Stimulated activated naive B cell treated with anti-CD40 and anti-IgM and Interleukin-4, amounts not matched to agents 10 μg/mL and 1 μg/mL and 100 μg/mL, for 72 hours (primary cell): ENCODE results near the gene TRAF4.

Experiments
- ATAC-seq, 2 donors: fragments of 150-1000 bp; cut with Tn5 transposase; replicated peaks; 2 replicates each; pipeline ENCODE4 v1.10.0; 2021; ENCODE audit warnings: moderate library complexity in 1 of 2
- DNase-seq: peaks from one replicate; pipeline ENCODE4 v3.0.0; 2021
- H3K27ac Mint-ChIP-seq: one replicate; pipeline ENCODE4 v1.8.0; 2022; ENCODE audit warnings: mild to moderate bottlenecking, mixed read lengths
- H3K27me3 Mint-ChIP-seq, 2 donors: one replicate each; pipeline ENCODE4 v1.8.0; 2022; ENCODE audit warnings: mixed read lengths in 2 of 2
- H3K36me3 Mint-ChIP-seq, 2 donors: one replicate each; pipeline ENCODE4 v1.8.0; 2022; ENCODE audit warnings: mixed read lengths in 2 of 2, mild to moderate bottlenecking in 1 of 2
- H3K4me1 Mint-ChIP-seq, 2 donors: one replicate each; pipeline ENCODE4 v1.8.0; 2022; ENCODE audit warnings: mixed read lengths in 2 of 2, mild to moderate bottlenecking in 1 of 2
- H3K4me3 Mint-ChIP-seq, 2 donors: one replicate each; pipeline ENCODE4 v1.8.0; 2022; ENCODE audit warnings: mild to moderate bottlenecking in 2 of 2, mixed read lengths in 2 of 2, moderate library complexity in 1 of 2
- H3K9me3 Mint-ChIP-seq, 2 donors: one replicate each; pipeline ENCODE4 v1.8.0; 2022; ENCODE audit warnings: mixed read lengths in 2 of 2, mild to moderate bottlenecking in 1 of 2

The TRAF4 gene

DNA sequence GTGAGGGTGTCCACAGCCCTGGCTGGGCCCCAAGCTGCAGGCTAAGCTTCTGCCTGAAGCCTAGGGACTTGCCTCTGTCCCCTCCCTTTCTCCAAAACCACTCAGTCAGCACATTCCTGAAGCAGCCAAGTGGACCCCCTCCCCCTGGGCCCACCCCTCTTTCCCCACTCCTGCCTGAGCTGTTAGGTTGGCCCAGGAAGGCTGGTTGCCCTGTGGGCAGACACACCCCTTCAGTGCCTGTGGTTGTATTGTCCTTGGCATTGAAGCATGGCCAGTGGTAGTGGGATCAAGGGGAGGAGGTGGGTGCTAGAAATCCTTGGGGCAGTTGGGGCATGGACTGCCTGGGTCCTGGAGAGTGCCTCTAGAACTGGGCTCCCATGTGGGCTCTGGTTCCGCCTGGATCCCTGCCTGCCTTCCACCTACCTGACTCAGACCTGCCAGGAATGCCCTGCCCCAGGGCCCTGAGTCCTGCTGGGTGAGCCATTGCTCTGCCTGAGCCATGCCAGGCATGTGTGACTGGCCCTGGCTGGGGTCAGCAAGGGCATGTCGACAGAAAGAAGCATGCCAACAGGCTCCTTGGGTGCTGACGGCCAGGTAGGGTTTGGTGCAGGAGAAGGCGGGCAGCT lies 2.1 kb downstream of the TRAF4 start:
- DNase-seq = no peak
- Mint-ChIP-seq H3K27me3 (no peaks in the 10 kb centered on the region), H3K9me3 (no peaks in the 10 kb centered on the region), H3K4me3 (peak overlapping the region; percentile 93 to 95), H3K27ac (peak overlapping the region; percentile 94), H3K4me1 (peaks cover 43 to 80% of the 10 kb centered on the region in 2 donors), H3K36me3 (peaks cover 60 to 70% of the 10 kb centered on the region in 2 donors)
- ATAC-seq = no peak

DNA sequence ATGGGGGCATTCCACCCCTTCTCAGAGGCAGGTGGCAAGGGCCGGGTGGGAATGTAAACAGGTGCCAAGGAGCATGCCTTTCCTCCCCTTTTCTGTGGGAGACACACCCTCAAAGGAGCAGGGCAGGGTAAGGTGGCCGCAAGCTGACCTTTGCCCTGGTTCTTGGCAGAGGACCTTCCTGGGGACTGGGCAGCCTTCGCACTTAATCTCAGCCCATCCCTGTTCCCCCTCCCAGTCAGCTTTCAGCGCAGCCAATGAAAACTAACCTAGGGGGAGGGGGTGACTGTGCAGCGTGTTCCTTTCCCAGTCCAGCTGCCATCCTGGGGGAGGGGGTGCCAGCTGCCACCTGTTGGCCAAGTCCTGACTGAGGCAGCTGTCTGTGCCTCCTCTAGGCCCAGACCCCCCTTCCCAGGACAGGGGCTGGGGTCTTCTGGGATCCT lies 2.8 kb downstream of the TRAF4 start:
- Mint-ChIP-seq H3K4me1 (peaks cover 36 to 77% of the 10 kb centered on the region in 2 donors), H3K27me3 (no peaks in the 10 kb centered on the region), H3K36me3 (peaks cover 59 to 71% of the 10 kb centered on the region in 2 donors), H3K4me3 (peak overlapping the region; percentile 93 to 95), H3K9me3 (no peaks in the 10 kb centered on the region), H3K27ac (peak overlapping the region; percentile 94)
- ATAC-seq (no peak), DNase-seq (no peak)

DNA sequence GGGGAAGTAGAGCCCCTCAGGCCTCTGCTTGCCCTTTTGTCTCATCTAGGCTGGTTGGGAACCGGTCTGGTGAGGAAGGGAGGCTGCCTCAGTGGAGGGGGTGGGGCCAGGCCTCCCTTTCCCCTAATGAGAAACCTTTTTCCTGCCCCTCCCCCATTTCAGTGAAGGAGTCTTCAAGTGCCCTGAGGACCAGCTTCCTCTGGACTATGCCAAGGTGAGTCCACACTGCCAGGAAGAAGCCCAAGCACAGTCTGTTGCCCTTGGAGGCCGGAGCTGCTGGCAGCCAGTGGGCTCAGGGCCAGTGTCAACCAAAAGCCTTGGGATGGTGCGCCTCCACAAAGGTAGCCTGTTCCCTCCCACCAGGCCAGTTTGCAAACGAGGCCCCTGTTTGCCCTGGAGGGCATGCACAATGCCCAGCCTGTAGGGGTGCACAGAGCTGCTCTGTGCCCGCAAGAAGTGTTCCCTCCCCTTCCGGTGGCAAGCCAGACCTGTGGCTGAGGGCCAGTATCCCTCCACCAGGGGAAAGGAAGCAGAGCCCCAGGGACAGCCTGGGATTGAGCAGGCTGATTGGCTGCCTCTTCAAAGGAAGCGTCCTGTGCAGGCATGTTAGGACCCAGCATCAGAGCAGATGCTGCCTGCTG lies 3.4 kb downstream of the TRAF4 start:
- ATAC-seq (no peak), DNase-seq (no peak)
- Mint-ChIP-seq H3K4me3 (peak overlapping the region; percentile 93 to 95), H3K27ac (peak overlapping the region; percentile 86), H3K9me3 (no peaks in the 10 kb centered on the region), H3K4me1 (peaks cover 31 to 72% of the 10 kb centered on the region in 2 donors), H3K27me3 (no peaks in the 10 kb centered on the region), H3K36me3 (peaks cover 64 to 71% of the 10 kb centered on the region in 2 donors)

DNA sequence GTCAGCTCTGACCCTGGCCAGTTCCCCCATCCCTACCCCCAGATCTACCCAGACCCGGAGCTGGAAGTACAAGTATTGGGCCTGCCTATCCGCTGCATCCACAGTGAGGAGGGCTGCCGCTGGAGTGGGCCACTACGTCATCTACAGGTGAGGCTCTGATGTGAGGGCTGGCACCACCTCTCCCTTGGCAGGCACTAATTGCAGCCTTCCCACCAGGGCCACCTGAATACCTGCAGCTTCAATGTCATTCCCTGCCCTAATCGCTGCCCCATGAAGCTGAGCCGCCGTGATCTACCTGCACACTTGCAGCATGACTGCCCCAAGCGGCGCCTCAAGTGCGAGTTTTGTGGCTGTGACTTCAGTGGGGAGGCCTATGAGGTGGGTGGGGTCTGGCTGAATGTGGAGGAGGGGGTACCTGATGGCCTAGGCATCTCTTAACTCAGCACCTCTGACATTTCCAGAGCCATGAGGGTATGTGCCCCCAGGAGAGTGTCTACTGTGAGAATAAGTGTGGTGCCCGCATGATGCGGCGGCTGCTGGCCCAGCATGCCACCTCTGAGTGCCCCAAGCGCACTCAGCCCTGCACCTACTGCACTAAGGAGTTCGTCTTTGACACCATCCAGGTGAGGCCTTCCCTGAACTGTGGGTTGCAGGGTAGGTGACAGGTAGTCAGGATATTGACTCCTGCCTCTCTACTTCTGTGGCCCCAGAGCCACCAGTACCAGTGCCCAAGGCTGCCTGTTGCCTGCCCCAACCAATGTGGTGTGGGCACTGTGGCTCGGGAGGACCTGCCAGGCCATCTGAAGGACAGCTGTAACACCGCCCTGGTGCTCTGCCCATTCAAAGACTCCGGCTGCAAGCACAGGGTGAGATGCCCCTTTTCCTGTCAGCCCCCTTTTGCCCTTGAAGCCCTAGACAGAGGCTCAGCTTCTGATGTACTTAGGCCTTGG lies 4.3 kb downstream of the TRAF4 start:
- H3K27ac Mint-ChIP-seq = peak overlapping the region; percentile 86
- H3K27me3 Mint-ChIP-seq = no peaks in the 10 kb centered on the region
- DNase-seq = no peak
- H3K9me3 Mint-ChIP-seq = no peaks in the 10 kb centered on the region
- peaks cover 69 to 74% of the 10 kb centered on the region in 2 donors for H3K36me3 Mint-ChIP-seq
- peaks cover 28 to 63% of the 10 kb centered on the region in 2 donors for H3K4me1 Mint-ChIP-seq
- peak overlapping the region; percentile 93 to 95 for H3K4me3 Mint-ChIP-seq
- ATAC-seq = no peak

DNA sequence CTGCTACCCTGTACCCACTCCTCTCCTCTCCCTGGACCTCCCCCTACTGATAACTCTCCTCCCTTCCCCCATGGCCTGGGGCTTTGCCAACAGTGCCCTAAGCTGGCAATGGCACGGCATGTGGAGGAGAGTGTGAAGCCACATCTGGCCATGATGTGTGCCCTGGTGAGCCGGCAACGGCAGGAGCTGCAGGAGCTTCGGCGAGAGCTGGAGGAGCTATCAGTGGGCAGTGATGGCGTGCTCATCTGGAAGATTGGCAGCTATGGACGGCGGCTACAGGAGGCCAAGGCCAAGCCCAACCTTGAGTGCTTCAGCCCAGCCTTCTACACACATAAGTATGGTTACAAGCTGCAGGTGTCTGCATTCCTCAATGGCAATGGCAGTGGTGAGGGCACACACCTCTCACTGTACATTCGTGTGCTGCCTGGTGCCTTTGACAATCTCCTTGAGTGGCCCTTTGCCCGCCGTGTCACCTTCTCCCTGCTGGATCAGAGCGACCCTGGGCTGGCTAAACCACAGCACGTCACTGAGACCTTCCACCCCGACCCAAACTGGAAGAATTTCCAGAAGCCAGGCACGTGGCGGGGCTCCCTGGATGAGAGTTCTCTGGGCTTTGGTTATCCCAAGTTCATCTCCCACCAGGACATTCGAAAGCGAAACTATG lies 5.2 kb downstream of the TRAF4 start:
- Mint-ChIP-seq H3K27ac (peak overlapping the region; percentile 86), H3K9me3 (no peaks in the 10 kb centered on the region), H3K27me3 (no peaks in the 10 kb centered on the region), H3K4me1 (peaks cover 26 to 58% of the 10 kb centered on the region in 2 donors), H3K36me3 (peaks cover 69 to 72% of the 10 kb centered on the region in 2 donors), H3K4me3 (peak overlapping the region; percentile 71 to 95)
- ATAC-seq = no peak
- DNase-seq = no peak

DNA sequence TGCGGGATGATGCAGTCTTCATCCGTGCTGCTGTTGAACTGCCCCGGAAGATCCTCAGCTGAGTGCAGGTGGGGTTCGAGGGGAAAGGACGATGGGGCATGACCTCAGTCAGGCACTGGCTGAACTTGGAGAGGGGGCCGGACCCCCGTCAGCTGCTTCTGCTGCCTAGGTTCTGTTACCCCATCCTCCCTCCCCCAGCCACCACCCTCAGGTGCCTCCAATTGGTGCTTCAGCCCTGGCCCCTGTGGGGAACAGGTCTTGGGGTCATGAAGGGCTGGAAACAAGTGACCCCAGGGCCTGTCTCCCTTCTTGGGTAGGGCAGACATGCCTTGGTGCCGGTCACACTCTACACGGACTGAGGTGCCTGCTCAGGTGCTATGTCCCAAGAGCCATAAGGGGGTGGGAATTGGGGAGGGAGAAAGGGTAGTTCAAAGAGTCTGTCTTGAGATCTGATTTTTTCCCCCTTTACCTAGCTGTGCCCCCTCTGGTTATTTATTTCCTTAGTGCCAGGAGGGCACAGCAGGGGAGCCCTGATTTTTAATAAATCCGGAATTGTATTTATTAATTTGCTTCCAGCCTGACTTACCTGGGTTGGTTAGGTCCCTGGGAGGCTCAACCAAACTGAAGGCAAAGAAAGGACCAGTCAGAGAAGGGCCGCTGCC lies 5.8 kb downstream of the TRAF4 start:
- Mint-ChIP-seq H3K27ac (no peak overlapping the region), H3K27me3 (no peaks in the 10 kb centered on the region), H3K9me3 (no peaks in the 10 kb centered on the region), H3K36me3 (peaks cover 66 to 72% of the 10 kb centered on the region in 2 donors), H3K4me1 (peaks cover 26 to 58% of the 10 kb centered on the region in 2 donors), H3K4me3 (peak overlapping the region; percentile 71 to 95)
- no peak for DNase-seq
- peak; percentile 2 to 10 for ATAC-seq

DNA sequence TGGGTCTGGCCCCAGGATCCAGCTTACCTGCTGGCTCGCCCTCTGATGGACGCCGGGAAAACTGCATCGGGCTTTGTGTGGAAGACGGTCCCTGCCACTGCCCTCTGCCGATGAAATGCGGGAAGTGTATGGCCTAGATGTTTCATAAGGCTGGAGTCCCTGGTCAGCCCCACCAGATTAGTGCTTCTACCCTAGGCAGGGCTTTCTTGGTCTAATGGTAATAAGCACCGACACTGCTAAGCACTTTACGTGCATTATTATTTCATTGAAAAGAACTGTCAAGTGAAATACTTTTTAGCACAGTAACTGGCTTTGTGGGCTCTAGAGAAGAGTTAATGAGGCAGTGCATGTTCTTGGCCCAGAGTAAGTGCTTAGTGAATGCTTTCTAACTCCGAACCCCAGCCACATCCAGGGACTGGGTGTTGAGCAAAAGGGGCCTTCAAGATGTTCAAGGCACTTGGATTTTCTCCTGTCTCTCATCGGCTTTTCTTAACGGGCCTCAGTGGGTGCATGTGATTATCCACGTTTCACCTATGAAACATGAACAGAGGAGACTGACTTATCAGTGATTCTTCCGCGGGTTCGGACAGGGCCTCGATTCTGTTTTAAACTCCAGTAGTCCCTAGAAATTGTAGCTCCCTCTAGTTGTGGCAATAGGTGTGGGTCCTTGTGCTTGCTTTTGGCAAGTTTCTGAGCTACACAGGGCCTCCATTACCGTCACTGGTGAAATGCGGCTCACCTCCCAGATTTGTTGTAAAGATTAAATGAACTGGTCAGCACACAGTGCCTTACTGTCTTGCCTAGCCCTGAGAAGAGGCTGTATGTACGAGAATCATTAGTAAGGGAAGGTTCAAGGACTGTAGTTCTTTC lies 6.6 kb downstream of the TRAF4 start:
- Mint-ChIP-seq H3K36me3 (peaks cover 59 to 65% of the 10 kb centered on the region in 2 donors), H3K27ac (peak overlapping the region; percentile 85), H3K4me1 (peaks cover 26 to 53% of the 10 kb centered on the region in 2 donors), H3K4me3 (peak overlapping the region; percentile 36 to 64), H3K27me3 (no peaks in the 10 kb centered on the region), H3K9me3 (no peaks in the 10 kb centered on the region)
- peak; percentile 70 to 76 for ATAC-seq
- DNase-seq = peak; percentile 83

DNA sequence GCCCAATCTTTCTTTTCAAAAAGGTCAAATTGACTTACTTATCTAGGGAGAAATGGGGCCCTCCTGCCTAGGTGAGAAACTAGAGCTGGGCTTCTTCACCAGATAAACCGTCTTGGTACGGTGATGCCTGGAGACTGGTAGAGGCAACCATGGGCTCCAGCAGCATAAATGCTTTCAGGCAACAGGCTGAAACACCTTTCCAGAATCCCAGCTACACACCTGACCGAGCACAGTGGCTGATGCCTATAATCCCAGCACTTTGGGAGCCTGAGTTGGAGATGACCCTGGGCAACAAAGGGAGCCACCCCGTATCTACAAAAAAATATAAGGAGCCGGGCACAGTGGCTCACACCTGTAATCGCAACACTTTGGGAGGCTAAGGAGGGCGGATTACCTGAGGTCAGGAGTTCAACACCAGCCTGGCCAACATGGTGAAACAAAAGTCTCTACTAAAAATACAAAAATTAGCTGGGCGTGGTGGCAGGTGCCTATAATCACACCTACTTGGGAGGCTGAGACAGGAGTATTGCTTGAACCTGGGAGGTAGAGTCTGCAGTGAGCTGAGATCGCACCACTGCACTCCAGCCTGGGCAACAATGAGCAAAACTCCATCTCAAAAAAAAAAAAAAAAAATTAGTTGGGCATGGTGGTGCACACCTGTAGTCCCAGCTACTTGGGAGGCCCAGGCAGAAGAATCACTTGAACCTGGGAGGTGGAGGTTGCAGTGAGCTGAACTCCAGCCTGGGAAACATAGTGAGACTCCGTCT lies 8.0 kb downstream of the TRAF4 start:
- peaks cover 19 to 47% of the 10 kb centered on the region in 2 donors for H3K4me1 Mint-ChIP-seq
- no peaks in the 10 kb centered on the region for H3K27me3 Mint-ChIP-seq
- H3K4me3 Mint-ChIP-seq = no peak overlapping the region
- peak overlapping the region; percentile 85 for H3K27ac Mint-ChIP-seq
- DNase-seq (no peak), ATAC-seq (no peak)
- H3K9me3 Mint-ChIP-seq = no peaks in the 10 kb centered on the region
- H3K36me3 Mint-ChIP-seq = peaks cover 55 to 56% of the 10 kb centered on the region in 2 donors

DNA sequence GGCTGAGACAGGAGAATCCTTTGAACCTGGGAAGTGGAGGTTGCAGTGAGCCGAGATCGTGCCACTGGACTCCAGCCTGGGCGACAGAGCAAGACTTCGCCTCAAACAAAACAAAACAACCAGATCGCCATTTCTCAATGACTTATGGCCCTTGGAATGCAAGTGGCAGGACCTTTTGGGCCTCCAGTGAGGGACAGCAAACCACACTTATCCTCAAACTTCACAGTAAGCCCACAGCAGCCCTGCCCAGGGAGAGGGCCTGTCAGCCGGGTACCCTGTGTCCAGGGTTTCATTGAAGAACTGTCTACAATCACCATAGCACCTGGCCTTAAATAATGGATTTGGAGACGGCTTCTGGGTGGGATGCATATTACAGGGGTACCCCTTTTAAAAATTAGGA lies 11.7 kb downstream of the TRAF4 start:
- Mint-ChIP-seq H3K27me3 (no peaks in the 10 kb centered on the region), H3K4me3 (no peak overlapping the region), H3K36me3 (peaks cover 50 to 51% of the 10 kb centered on the region in 2 donors), H3K27ac (peak overlapping the region; percentile 14), H3K9me3 (no peaks in the 10 kb centered on the region), H3K4me1 (peaks cover 0 to 20% of the 10 kb centered on the region in 2 donors)
- DNase-seq (no peak), ATAC-seq (no peak)

DNA sequence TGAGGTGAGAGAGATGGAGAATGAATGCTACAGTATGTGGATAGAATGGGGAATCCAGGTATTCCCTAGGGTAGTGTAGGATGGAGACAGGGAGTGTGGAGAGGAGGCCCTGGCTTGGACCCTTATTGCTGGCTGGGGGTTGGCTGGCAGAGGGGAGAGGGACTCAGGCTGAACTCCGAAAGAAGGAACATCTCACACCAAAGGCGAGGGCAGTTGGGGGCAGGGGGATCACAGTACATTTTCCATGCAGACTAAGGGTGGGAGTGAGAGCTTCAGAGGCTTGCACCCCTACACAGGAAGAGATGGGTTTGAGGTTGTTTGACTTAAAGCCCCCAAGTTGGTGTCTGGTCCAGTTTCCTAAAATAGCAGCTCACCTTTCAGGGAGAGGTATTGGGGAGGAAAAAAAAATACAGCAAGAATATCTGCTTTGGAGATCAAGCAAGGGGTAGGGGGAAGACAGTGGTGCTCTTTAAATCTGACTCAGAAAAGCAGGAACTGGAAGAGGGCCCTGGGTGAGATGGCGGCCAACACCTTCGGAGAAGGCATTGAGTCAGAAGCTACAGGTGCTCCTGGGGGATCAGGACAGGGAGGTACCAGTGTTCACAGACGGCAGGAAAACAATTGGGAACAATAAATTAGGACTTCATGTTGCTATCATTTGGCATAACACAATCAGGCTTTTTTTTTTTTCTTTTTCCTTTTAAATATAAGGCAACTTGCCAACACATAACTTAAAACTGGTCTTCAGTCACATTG lies 12.4 kb downstream of the TRAF4 start:
- peaks cover 44 to 46% of the 10 kb centered on the region in 2 donors for H3K36me3 Mint-ChIP-seq
- H3K4me1 Mint-ChIP-seq = peaks cover 3 to 18% of the 10 kb centered on the region in 2 donors
- peak overlapping the region; percentile 38 for H3K27ac Mint-ChIP-seq
- no peaks in the 10 kb centered on the region for H3K9me3 Mint-ChIP-seq
- ATAC-seq (no peak), DNase-seq (no peak)
- H3K27me3 Mint-ChIP-seq = no peaks in the 10 kb centered on the region
- no peak overlapping the region for H3K4me3 Mint-ChIP-seq

DNA sequence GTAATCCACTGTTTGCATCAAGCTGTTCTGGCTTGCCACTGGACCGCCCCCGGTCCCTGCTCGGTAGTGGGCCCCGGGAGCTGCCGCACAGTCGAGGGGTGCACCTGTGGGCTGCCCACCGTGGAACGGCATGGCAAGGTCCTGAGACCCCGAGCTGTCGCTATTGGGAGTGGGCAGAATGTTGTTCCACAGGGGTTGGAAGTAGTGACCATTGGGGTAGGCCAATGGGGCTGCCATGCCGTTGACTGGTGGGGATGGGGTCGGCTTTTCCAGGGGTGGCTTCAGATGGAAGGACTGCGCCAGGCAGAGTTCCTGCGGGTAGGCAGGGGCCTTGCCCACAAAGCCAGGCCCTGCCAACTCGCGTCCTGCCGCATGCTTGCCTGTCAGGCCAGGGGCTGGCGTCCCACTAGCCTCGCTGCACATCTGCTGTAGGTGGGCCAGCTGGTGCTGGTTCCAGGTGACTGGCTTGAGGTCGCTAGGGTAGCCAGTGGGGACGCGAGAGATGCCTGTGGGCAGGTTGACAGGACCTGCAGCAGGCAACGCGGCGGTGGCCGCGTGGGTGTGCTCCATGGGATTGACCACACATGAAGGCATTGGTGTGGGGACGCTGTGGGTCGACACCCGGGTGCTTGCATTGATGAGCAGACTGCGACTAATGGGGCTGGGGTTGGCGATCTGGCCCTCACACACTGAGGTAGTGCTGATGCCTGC lies 14.8 kb downstream of the TRAF4 start:
- H3K36me3 Mint-ChIP-seq = peaks cover 30 to 38% of the 10 kb centered on the region in 2 donors
- no peak overlapping the region for H3K4me3 Mint-ChIP-seq
- peak overlapping the region; percentile 76 for H3K27ac Mint-ChIP-seq
- DNase-seq (no peak), ATAC-seq (no peak)
- H3K27me3 Mint-ChIP-seq = no peaks in the 10 kb centered on the region
- H3K9me3 Mint-ChIP-seq = no peaks in the 10 kb centered on the region
- H3K4me1 Mint-ChIP-seq = peaks cover 4 to 23% of the 10 kb centered on the region in 2 donors
